HFF-Myc (cell line): Measurements from ENCODE around the gene OR2M2.

Experiments used
- DNase-seq: peaks from one replicate; pipeline ENCODE4 v3.0.0-alpha.2; 2011; ENCODE audit warnings: low read depth; ENCODE audit errors: extremely low read depth
- H3K4me3 ChIP-seq: replicated peaks from 2 replicates; pipeline ENCODE4 v1.5.1; 2011; ENCODE audit warnings: low read depth, mild to moderate bottlenecking, control low read depth, low read length
- CTCF ChIP-seq: IDR thresholded peaks from 2 replicates; pipeline ENCODE4 v1.5.1; 2012; ENCODE audit warnings: mild to moderate bottlenecking, low read depth, low read length, control low read depth; ENCODE audit errors: missing control alignments

The OR2M2 gene

GRCh38 chr1:248152056-248152827 is 22.4 kb upstream of the OR2M2 start:
- no peak for TF ChIP-seq CTCF
- no peak overlapping the region for H3K4me3 ChIP-seq
- no peak for DNase-seq

- DNase-seq = no peak
- TF ChIP-seq CTCF = no peak
- no peak overlapping the region for H3K4me3 ChIP-seq
Observed at GRCh38 chr1:248155927-248156326, 18.7 kb upstream of the OR2M2 start.

GRCh38 chr1:248158758-248159157 is 15.9 kb upstream of the OR2M2 start:
- no peak overlapping the region for H3K4me3 ChIP-seq

GRCh38 chr1:248164031-248164430 is 10.6 kb upstream of the OR2M2 start:
- DNase-seq = no peak
- H3K4me3 ChIP-seq = no peak overlapping the region
- TF ChIP-seq CTCF = no peak

More at GRCh38 chr1:248158758-248159157, 15.9 kb upstream of the OR2M2 start:
- DNase-seq = no peak
- TF ChIP-seq CTCF = no peak

- DNase-seq = no peak
Observed at GRCh38 chr1:248165186-248165585, 9.4 kb upstream of the OR2M2 start.

GRCh38 chr1:248183996-248184395 is 9.4 kb downstream of the OR2M2 start:
- H3K4me3 ChIP-seq = no peak overlapping the region
- TF ChIP-seq CTCF = no peak
- DNase-seq = no peak

More at GRCh38 chr1:248165186-248165585, 9.4 kb upstream of the OR2M2 start:
- H3K4me3 ChIP-seq = no peak overlapping the region
- no peak for TF ChIP-seq CTCF
